Measurements from ENCODE around the gene CYP2W1.
"Not testable (repeated sequence)": the region's sequence is repeated elsewhere in the genome, so short reads cannot be mapped to it uniquely, and the experiment has no call there.

The CYP2W1 gene

DNA sequence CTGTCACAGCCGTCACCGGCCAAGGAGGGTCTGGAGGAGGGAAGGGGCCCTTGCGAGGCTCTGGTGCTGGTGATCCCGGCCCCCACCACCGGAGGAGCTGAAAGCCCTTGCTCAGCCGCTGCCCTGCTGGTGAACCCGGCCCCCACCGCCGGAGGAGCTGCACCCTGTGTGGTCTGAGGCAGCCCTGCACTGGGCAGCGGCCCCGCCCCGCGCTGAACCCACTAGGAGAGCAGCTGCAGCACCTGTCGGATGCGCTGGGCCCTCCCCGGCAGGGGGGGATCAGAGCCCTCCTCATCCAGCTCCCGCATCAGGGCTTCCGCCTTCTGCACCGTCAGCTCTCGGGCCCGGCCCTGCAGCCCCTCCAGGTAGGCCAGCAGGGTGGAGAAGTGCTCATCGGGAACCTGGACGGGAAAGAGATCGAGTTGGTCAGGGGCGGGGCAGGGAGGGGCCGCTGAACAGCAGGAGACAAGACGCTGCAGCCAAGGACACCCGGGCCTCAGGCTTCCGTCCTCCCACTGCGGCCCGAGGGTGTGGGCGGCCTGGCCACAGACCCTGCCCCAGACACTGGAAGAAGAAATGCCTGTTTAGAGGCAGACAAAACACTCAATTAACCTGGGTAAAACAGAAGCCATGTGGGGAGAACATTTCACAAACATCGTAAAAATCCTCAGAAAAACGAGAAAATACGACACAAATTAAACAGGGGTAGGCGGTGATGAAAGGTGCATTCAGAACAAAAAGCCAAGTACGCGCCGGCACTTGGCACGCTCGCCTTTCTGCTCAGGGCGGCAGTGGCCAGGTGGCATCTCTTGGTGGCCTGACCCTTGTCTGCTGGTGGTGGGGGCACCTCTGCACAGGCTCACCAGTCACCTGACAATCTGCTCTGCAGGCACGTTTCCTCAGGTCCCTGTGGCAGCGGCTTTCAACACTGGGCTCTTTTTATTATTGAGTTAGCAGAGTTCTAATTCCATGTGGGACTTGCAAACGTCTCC, 14.7 kb downstream of the CYP2W1 start:
- Histone ChIP-seq H3K4me3 (ENCODE audit: low read depth in 1 of 2, low read length in 2 of 2) (no peak overlapping the region), H3K36me3 (ENCODE audit: control insufficient read depth in 1 of 2, insufficient read depth in 2 of 2, low read length in 2 of 2) (peaks cover 0 to 39% of the 10 kb centered on the region in 2 donors), H3K4me1 (ENCODE audit: control insufficient read depth in 1 of 2, insufficient read depth in 2 of 2, low read length in 2 of 2) (peaks cover 0 to 10% of the 10 kb centered on the region in 2 donors), H3K9me3 (ENCODE audit: control insufficient read depth in 1 of 2, low read length in 2 of 2) (no peaks in the 10 kb centered on the region), H3K27ac (ENCODE audit: low read length) (no peak overlapping the region), H3K27me3 (ENCODE audit: low read depth, low read length) (no peaks in the 10 kb centered on the region)

DNA sequence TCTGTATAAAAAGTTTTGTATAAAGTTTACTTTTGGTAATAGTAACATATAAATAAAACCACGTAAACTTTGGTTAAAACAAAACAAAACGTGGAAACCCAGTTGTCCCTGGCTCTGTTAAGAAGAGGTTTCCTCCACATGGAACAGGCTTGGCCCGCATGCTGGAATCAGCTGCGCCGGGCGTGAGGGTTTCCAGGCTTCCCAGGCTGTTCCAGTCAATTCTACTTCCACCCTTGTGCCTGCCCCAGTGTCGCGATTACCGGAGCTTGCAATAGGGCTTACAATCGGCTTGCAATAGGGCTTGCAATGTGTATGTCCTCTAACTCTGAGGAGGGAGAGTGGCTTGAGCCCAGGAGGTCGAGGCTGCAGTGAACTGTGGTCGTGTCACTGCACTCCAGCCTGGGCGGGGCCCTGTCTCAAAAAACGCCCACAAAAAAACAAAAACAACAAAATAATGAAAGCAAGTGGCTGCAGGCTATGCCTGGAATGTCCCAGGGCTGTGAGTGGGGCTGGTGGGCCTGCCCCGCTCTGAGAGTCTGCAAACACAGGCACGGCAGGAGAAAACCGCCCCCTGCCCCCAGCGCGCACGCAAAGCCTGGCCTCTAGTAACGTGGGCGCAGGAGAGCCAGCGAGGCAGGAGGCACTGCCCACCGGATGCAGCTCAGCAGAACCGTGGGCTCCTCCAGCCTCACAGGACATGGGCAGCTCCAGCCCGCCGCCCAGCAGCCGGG, 16.3 kb downstream of the CYP2W1 start:
- H3K27ac ChIP-seq (ENCODE audit: low read length): no peak overlapping the region
- no peaks in the 10 kb centered on the region for H3K4me1 ChIP-seq (ENCODE audit: control insufficient read depth in 1 of 2, insufficient read depth in 2 of 2, low read length in 2 of 2)
- H3K36me3 ChIP-seq (ENCODE audit: control insufficient read depth in 1 of 2, insufficient read depth in 2 of 2, low read length in 2 of 2): peaks cover 0 to 39% of the 10 kb centered on the region in 2 donors
- no peaks in the 10 kb centered on the region for H3K9me3 ChIP-seq (ENCODE audit: control insufficient read depth in 1 of 2, low read length in 2 of 2)
- H3K27me3 ChIP-seq (ENCODE audit: low read depth, low read length): no peaks in the 10 kb centered on the region
- H3K4me3 ChIP-seq (ENCODE audit: low read depth in 1 of 2, low read length in 2 of 2): no peak overlapping the region

DNA sequence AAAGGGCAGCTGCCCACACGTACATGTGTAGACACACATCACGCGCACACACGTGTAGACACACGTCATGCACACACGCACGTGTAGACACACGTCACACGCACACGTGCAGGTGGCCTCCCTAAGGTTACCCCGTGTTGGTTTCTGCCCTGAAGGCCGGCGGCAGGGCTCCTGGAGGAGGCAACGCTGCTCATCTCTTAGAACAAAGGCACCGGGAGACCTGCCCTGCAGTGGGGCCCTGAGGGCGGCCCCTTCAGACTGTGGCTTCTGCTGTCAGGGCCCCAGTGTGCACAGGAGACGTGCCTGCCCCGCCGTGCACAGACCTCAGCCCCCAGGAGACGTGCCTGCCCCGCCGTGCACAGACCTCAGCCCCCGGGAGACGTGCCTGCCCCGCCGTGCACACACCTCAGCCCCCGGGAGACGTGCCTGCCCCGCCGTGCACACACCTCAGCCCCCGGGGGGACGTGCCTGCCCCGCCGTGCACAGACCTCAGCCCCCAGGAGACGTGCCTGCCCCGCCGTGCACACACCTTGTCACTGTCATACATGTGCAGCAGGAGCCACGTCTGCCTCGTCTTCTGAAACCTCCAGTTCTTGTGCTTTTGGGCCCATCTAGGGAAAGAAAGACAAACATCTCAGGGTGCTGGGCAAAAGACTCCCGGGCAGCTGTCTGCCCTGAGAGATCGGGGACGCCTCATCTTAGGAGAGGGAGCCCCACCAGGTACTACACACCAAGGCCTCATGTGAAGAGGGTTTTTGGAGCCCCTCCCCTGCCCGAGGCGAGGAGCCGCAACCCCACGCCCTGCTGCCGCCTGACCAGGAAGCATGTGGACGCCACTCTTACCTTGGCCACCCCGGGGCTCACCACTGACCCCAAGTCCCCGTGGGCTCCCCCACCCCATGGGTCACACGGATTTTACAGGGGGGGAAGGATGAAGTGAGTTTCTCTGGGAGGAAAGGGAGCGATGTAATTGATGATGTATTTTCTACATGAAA, 17.3 kb downstream of the CYP2W1 start:
- H3K36me3 ChIP-seq (ENCODE audit: control insufficient read depth in 1 of 2, insufficient read depth in 2 of 2, low read length in 2 of 2): peaks cover 0 to 34% of the 10 kb centered on the region in 2 donors
- no peak overlapping the region for H3K27ac ChIP-seq (ENCODE audit: low read length)
- no peaks in the 10 kb centered on the region for H3K9me3 ChIP-seq (ENCODE audit: control insufficient read depth in 1 of 2, low read length in 2 of 2)
- H3K4me3 ChIP-seq (ENCODE audit: low read depth in 1 of 2, low read length in 2 of 2): no peak overlapping the region
- H3K27me3 ChIP-seq (ENCODE audit: low read depth, low read length): no peaks in the 10 kb centered on the region
- no peaks in the 10 kb centered on the region for H3K4me1 ChIP-seq (ENCODE audit: control insufficient read depth in 1 of 2, insufficient read depth in 2 of 2, low read length in 2 of 2)

DNA sequence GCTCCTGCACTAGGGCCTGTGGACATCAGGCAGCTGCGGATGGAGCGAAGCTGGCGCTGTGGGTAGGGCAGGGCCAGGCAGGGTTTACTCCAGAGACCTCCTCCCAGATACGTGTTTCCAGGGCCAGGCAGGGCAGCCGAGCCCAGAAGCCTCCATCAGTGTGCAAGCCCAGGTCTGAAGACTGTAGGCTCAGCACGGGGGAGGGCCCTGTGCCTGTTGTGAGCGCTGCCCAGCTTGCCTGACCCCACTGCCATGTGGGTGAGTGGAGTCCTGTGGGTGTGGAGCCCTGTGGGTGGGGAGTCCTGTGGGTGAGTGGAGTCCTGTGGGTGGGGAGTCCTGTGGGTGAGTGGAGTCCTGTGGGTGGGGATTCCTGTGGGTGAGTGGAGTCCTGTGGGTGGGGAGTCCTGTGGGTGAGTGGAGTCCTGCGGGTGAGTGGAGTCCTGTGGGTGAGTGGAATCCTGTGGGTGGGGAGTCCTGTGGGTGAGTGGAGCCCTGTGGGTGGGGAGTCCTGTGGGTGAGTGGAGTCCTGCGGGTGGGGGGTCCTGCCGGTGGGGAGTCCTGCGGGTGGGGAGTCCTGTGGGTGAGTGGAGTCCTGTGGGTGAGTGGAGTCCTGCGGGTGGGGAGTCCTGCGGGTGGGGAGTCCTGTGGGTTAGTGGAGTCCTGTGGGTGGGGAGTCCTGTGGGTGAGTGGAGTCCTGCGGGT, 18.2 kb downstream of the CYP2W1 start:
- H3K27ac ChIP-seq (ENCODE audit: low read length): not testable (repeated sequence)

DNA sequence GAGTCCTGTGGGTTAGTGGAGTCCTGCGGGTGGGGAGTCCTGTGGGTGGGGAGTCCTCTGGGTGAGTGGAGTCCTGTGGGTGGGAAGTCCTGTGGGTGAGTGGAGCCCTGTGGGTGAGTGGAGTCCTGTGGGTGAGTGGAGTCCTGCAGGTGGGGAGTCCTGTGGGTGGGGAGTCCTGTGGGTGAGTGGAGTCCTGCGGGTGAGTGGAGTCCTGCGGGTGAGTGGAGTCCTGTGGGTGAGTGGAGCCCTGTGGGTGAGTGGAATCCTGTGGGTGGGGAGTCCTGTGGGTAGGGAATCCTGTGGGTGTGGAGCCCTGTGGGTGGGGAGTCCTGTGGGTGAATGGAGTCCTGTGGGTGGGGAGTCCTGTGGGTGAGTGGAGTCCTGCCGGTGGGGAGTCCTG, 19.0 kb downstream of the CYP2W1 start:
- H3K27ac ChIP-seq (ENCODE audit: low read length); H3K4me3 ChIP-seq (ENCODE audit: low read depth in 1 of 2, low read length in 2 of 2); H3K4me1 ChIP-seq (ENCODE audit: control insufficient read depth in 1 of 2, insufficient read depth in 2 of 2, low read length in 2 of 2); H3K9me3 ChIP-seq (ENCODE audit: control insufficient read depth in 1 of 2, low read length in 2 of 2); H3K27me3 ChIP-seq (ENCODE audit: low read depth, low read length): not testable (repeated sequence)
- H3K36me3 ChIP-seq (ENCODE audit: control insufficient read depth in 1 of 2, insufficient read depth in 2 of 2, low read length in 2 of 2): peaks cover 0 to 24% of the 10 kb centered on the region in 2 donors

More for the DNA sequence above, 18.2 kb downstream of the CYP2W1 start:
- H3K9me3 ChIP-seq (ENCODE audit: control insufficient read depth in 1 of 2, low read length in 2 of 2); H3K27me3 ChIP-seq (ENCODE audit: low read depth, low read length); H3K4me1 ChIP-seq (ENCODE audit: control insufficient read depth in 1 of 2, insufficient read depth in 2 of 2, low read length in 2 of 2); H3K4me3 ChIP-seq (ENCODE audit: low read depth in 1 of 2, low read length in 2 of 2): not testable (repeated sequence)
- H3K36me3 ChIP-seq (ENCODE audit: control insufficient read depth in 1 of 2, insufficient read depth in 2 of 2, low read length in 2 of 2): peaks cover 0 to 28% of the 10 kb centered on the region in 2 donors

DNA sequence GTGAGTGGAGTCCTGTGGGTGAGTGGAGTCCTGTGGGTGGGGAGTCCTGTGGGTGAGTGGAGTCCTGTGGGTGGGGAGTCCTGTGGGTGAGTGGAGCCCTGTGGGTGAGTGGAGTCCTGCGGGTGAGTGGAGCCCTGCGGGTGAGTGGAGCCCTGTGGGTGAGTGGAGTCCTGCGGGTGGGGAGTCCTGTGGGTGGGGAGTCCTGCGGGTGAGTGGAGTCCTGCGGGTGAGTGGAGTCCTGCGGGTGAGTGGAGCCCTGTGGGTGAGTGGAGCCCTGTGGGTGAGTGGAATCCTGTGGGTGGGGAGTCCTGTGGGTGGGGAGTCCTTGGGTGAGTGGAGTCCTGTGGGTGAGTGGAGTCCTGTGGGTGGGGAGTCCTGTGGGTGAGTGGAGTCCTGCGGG, 19.5 kb downstream of the CYP2W1 start:
- H3K36me3 ChIP-seq (ENCODE audit: control insufficient read depth in 1 of 2, insufficient read depth in 2 of 2, low read length in 2 of 2): peaks cover 0 to 23% of the 10 kb centered on the region in 2 donors
- not testable (repeated sequence) for H3K4me1 ChIP-seq (ENCODE audit: control insufficient read depth in 1 of 2, insufficient read depth in 2 of 2, low read length in 2 of 2); H3K27ac ChIP-seq (ENCODE audit: low read length); H3K27me3 ChIP-seq (ENCODE audit: low read depth, low read length); H3K9me3 ChIP-seq (ENCODE audit: control insufficient read depth in 1 of 2, low read length in 2 of 2); H3K4me3 ChIP-seq (ENCODE audit: low read depth in 1 of 2, low read length in 2 of 2)

DNA sequence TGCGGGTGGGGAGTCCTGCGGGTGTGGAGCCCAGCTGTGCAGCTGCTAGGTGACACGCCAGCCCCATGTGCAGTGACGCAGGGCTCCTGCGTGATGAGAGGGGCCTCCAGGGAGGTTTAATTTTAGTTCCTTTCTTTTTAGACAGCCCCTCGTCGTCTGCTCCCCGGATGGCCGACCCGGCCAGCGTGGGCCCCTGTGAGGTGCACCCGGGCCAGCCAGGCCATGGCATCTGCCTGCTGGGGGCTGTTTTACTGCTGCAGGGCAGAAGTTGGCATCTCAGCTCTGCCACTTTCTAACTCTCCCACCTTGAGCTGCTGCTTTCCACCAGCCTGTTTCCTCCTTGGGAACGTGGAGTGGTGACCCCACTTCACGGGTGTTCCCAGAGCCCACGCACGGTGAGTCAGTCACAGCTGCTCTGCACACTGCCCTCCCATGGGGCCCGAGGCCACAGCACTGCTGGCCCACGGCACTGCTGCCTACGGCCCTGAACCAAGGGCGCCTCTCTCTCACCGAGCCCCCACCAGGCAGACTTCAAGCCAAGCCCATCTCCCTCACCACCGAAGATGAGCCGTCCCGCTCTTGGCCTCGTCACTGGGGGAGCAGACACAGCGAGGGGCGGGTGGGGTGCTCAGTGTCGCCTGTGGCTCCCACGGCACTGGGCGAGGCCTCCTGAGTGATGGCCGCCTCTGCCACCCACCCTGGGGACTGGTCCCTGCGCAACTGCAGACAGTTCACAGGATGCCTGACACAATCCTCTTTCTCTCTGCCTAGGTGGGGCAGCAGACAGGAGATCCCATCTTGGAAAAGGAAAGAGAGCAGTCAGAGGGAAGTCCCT, 21.3 kb downstream of the CYP2W1 start:
- no peaks in the 10 kb centered on the region for H3K9me3 ChIP-seq (ENCODE audit: control insufficient read depth in 1 of 2, low read length in 2 of 2)
- no peaks in the 10 kb centered on the region for H3K4me1 ChIP-seq (ENCODE audit: control insufficient read depth in 1 of 2, insufficient read depth in 2 of 2, low read length in 2 of 2)
- peaks cover 5 to 31% of the 10 kb centered on the region in 2 donors for H3K36me3 ChIP-seq (ENCODE audit: control insufficient read depth in 1 of 2, insufficient read depth in 2 of 2, low read length in 2 of 2)
- no peak overlapping the region for H3K27ac ChIP-seq (ENCODE audit: low read length)
- no peak overlapping the region for H3K4me3 ChIP-seq (ENCODE audit: low read depth in 1 of 2, low read length in 2 of 2)
- no peaks in the 10 kb centered on the region for H3K27me3 ChIP-seq (ENCODE audit: low read depth, low read length)

DNA sequence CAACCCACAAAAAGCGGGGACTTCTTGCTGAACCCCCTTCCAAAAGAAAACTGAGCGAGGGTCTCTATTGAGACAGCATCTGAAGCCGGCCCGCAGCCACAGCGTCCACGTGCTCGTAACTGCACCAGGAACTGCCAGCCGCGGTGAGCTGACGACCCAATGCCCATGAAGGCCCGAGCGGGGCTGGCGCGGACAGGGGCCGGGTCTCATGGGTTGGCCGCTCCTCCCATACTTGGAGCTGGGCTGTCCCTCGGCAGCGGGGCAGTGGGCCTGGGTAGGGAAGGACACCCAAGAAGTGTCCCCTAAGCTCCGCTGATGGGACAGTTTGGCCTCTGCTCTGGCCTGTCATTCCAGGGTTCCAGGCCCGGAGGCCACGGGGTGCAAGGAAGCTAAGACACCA, 22.3 kb downstream of the CYP2W1 start:
- Histone ChIP-seq H3K27me3 (ENCODE audit: low read depth, low read length) (no peaks in the 10 kb centered on the region), H3K27ac (ENCODE audit: low read length) (no peak overlapping the region), H3K4me3 (ENCODE audit: low read depth in 1 of 2, low read length in 2 of 2) (no peak overlapping the region), H3K9me3 (ENCODE audit: control insufficient read depth in 1 of 2, low read length in 2 of 2) (no peaks in the 10 kb centered on the region), H3K36me3 (ENCODE audit: control insufficient read depth in 1 of 2, insufficient read depth in 2 of 2, low read length in 2 of 2) (peaks cover 5 to 34% of the 10 kb centered on the region in 2 donors), H3K4me1 (ENCODE audit: control insufficient read depth in 1 of 2, insufficient read depth in 2 of 2, low read length in 2 of 2) (no peaks in the 10 kb centered on the region)

DNA sequence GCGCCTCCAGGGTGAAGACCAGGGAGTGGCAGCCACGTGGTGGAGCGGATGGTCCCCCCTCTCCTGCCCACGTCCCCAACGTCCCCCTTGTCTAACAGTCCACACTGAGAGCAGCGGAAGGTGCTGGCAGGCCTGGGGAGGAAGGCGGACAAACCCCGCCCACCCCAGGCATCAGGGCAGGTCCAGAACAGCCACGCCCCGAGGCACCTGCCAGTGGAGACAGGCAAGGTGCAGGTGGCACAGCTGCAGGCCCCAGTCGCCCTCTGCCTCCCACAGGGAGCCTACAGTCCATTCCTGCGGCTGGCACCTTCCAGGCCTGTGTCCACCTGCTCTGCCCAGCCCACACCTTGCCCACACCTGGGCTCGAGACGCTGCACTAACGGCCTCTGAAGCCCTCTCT, 24.9 kb downstream of the CYP2W1 start:
- Histone ChIP-seq H3K27me3 (ENCODE audit: low read depth, low read length) (no peaks in the 10 kb centered on the region), H3K27ac (ENCODE audit: low read length) (no peak overlapping the region), H3K9me3 (ENCODE audit: control insufficient read depth in 1 of 2, low read length in 2 of 2) (no peaks in the 10 kb centered on the region), H3K4me3 (ENCODE audit: low read depth in 1 of 2, low read length in 2 of 2) (no peak overlapping the region), H3K4me1 (ENCODE audit: control insufficient read depth in 1 of 2, insufficient read depth in 2 of 2, low read length in 2 of 2) (no peaks in the 10 kb centered on the region), H3K36me3 (ENCODE audit: control insufficient read depth in 1 of 2, insufficient read depth in 2 of 2, low read length in 2 of 2) (peaks cover 5 to 34% of the 10 kb centered on the region in 2 donors)
